K562 (cell line): Measurements from ENCODE around the gene PDZK1IP1. TPM values are rescaled to one million over a fixed set of nuclear protein-coding genes. Genes with fewer than 3 reads are reported as not detected.

ENCODE experiments used
- COPS2 ChIP-seq: fragments of 450-650 bp; conservative IDR thresholded peaks from 2 replicates; pipeline ENCODE4 v1.6.1; 2016; ENCODE audit warnings: mild to moderate bottlenecking, moderate library complexity
- E2F8 ChIP-seq: fragments of 450-650 bp; IDR thresholded peaks from 2 replicates; pipeline ENCODE4 v1.7.1; 2018; ENCODE audit warnings: mild to moderate bottlenecking, low read depth; ENCODE audit not compliant: partially characterized antibody
- MGA ChIP-seq: fragments of 450-650 bp; IDR thresholded peaks from 2 replicates; pipeline ENCODE4 v1.6.1; 2016; ENCODE audit warnings: mild to moderate bottlenecking, moderate library complexity
- NCOA2 ChIP-seq, 2 experiments: fragments of 450-650 bp; IDR thresholded peaks; 2 replicates each; pipeline ENCODE4 v1.6.1; 2018; ENCODE audit warnings: mild to moderate bottlenecking in 2 of 2, moderate library complexity in 1 of 2; ENCODE audit not compliant: partially characterized antibody in 2 of 2
- TEAD2 ChIP-seq: fragments of 450-650 bp; IDR thresholded peaks from 2 replicates; pipeline ENCODE4 v1.6.1; 2016; ENCODE audit warnings: missing genetic modification characterization, control low read depth, missing compliant biosample characterization
- XRCC3 ChIP-seq: fragments of 450-650 bp; IDR thresholded peaks from 2 replicates; pipeline ENCODE4 v1.6.1; 2017; ENCODE audit warnings: mild to moderate bottlenecking, moderate library complexity
- ZBTB11 ChIP-seq, 3 experiments: fragments of 200-800 bp in 1 of 3; fragments of 250-450 bp in 1 of 3; fragments of 450-650 bp in 1 of 3; sonication (Bioruptor Pico) in 1 of 3; sonication (Bioruptor generic) in 1 of 3; formaldehyde crosslinking in 1 of 3; IDR thresholded peaks; 2 replicates each; pipeline versions ENCODE4 v1.6.1 to v1.8.0; 2016 to 2022; ENCODE audit warnings: mild to moderate bottlenecking in 2 of 3, missing genetic modification characterization in 2 of 3, missing compliant biosample characterization in 1 of 3, moderate library complexity in 1 of 3
- polyA plus RNA-seq, 8 experiments: library from polyadenylated mRNA; depleted of rRNA in 4 of 8; stranded (reverse) in 5 of 8; unstranded in 3 of 8; fragments of >200 nt; fragmentation: Nextera tagmentation in 2 of 8; fragmentation: Illumina TruSeq in 1 of 8; extraction: Ambion mirVana in 2 of 8; extraction: Trizol in 1 of 8; gene quantifications; 2 replicates each; pipeline versions ENCODE4 v1.2.1 to v1.2.3, GENCODE V29; 2011 to 2014; ENCODE audit warnings: inconsistent platforms in 1 of 8, missing spikeins in 1 of 8
- total RNA-seq, 7 experiments: library from RNA; depleted of rRNA in 6 of 7; stranded (reverse); fragments of >200 nt in 6 of 7; fragmentation: Illumina TruSeq in 2 of 7; extraction: Trizol in 2 of 7; gene quantifications; 2 replicates each; pipeline versions ENCODE4 v1.2.1 to v1.2.3, GENCODE V29; 2011 to 2021; ENCODE audit warnings: low replicate concordance in 1 of 7

PDZK1IP1 gene
- total and polyA plus RNA-seq, 9 of the 15 experiments (the other 6 are each of a cell fraction or from before 2014, with no cell fraction given) = 0.17 to 0.68 (median 0.53) TPM; not detected in 2

- TF ChIP-seq MGA = peak; percentile 88
- TF ChIP-seq NCOA2 (IDR thresholded peaks at IDR 0.05; ENCODE audit: partially characterized antibody in 2 of 2) = no peak
- TF ChIP-seq E2F8 = peak; percentile 66
- TF ChIP-seq ZBTB11 (CRISPR knock-in tag; IDR thresholded peaks at IDR 0.05) = no peak; a peak in 1 of 6 replicates
- TF ChIP-seq XRCC3 = no peak
- no peak for TF ChIP-seq COPS2
- TF ChIP-seq TEAD2 = no peak
Measured at GRCh38 chr1:47231301-47232186, 41.7 kb upstream of the PDZK1IP1 start (continued).
